HG03575 (cell line): ENCODE results near the gene ZNF805.
"Not testable (repeated sequence)": the region's sequence is repeated elsewhere in the genome, so short reads cannot be mapped to it uniquely, and the experiment has no call there.

Experiments
- ATAC-seq: cut with Tn5 transposase; IDR thresholded peaks from one replicate; pipeline ENCODE4 v1.9.1; 2021; ENCODE audit not compliant: unreplicated experiment, insufficient number of reproducible peaks, low FRiP score; ENCODE audit errors: extremely low read depth

The ZNF805 gene

GRCh38 chr19:57240311-57241090 is at the start of gene ZNF805:
Gene ZNF805 (plus strand): TSS chr19:57240632. CDS start chr19:57240892, 260 bp downstream.
- ATAC-seq: peak; percentile 57

DNA sequence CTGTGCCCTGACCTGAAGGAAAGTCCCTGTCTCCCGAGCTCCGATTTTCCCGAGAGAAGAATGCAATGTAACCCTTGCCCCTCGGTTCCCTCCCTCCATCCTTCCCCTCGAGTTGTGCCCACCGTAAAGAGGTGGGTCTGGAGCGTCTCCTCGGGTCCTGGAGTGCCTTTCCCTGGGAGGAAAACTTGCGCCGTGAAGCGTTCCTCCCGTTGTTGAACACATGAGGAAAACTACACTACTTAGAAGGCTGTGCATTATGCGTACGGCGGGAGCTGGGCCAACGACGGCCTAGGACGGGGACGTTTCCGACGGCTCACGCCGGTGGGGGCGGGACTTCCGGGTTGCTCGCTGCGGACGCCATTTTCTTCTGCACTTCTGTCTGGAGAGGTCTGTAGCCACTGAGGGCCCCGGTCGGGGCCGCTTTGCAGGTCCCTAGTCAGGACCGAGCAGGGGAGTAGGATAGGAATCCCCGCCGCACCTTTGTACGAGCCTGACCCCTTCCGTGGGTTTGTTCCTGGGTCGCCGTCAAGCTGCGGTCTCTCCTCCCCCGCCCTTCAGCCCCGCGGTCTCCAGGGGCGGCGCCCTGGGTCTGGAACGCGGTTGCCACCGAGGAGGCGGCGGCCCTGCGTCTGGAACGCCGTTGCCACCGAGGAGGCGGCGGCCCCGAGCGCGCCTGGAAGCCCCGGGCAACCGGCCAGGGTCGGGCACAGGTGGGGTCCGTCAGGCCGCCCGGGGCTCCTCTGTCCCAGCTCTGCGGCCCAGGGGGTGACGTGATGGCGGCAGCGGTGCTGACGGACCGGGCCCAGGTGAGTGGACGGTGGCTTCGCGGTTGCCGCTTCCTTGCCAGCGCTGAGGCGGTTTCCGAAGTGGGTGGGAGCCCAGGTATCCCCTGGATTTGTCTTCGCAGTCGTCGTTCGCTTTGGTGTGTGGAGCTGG is 49.0 kb upstream of the ZNF805 start, which contains the start of gene ZNF264:
TSS of gene ZNF264 (plus strand) at position 360 of the 936 bp plus-strand sequence. CDS start at position 774, 414 bp downstream.
- no peak for ATAC-seq

DNA sequence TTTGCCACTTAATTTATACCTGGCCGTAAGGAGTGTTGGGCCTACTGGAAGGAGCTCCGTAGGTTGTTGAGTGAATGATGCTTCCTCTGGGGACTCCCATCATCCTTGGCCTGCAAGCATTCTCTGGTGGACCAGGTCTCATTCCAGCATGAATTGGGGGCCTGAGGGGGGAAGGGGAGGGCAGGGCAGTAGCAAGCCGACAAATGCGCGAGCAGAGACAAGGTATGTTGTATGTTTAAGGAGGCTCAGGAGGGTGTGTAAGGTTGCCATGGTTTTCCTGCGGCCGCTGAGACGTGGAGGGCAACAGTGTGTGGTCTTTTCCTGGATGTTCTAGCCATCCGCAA is 48.4 kb upstream of the ZNF805 start:
- no peak for ATAC-seq

DNA sequence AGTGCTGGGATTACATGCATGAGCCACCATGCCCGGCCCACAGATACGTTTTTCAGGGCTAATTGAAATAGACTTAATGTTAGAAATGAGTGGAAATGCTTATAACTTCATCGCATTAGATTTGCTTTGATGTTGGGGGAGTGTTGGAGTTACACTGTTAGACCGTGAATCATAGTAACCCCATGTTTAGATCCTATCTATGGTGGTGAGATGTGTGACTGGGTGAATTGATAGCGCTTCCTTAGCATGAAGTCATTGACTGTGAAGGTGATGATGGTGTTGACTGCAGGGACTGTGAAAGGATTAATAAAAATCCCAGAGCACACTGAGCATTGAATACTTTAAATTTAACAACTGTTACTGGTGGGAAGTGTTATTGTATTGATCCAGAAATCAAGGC is 47.4 kb upstream of the ZNF805 start:
- no peak for ATAC-seq

GRCh38 chr19:57197874-57198273 is 42.6 kb upstream of the ZNF805 start:
- ATAC-seq: not testable (repeated sequence)

GRCh38 chr19:57202160-57202559 is 38.3 kb upstream of the ZNF805 start:
- no peak for ATAC-seq

- no peak for ATAC-seq
Measured at GRCh38 chr19:57210381-57210780, 30.1 kb upstream of the ZNF805 start.

DNA sequence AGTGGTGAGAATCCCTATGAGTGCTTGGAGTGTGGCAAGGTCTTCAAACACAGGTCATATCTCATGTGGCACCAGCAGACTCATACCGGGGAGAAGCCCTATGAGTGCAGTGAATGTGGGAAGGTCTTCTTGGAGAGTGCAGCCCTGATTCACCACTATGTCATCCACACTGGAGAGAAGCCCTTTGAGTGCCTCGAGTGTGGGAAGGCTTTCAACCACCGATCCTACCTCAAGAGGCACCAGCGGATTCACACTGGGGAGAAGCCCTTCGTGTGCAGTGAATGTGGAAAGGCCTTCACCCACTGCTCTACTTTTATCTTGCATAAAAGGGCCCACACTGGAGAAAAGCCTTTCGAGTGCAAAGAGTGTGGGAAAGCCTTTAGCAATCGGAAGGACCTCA is 28.3 kb upstream of the ZNF805 start:
- ATAC-seq: no peak

- no peak for ATAC-seq
Measured at GRCh38 chr19:57227502-57227901, 12.9 kb upstream of the ZNF805 start.

DNA sequence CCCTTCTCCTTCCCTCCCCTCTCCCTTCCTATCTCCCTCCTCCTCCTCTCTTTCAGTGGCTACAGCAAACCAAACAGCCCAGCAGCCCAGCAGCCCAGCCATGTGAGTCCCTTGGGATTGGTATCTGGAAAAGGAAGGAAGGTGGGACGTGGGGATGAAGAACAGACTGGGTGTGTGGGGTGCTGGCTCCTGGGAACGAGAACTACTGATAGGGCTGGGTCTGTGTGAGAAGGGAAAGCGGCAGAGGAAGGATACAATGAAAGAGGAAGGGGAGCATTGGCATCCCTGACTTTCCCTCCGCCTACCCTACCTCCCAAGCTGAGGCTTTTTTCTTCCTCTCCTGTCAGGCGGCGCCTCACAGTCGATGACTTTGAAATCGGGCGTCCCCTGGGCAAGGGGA is 8.7 kb upstream of the ZNF805 start:
- no peak for ATAC-seq

- ATAC-seq: no peak
Measured at GRCh38 chr19:57233207-57233606, 7.2 kb upstream of the ZNF805 start.

- ATAC-seq: no peak
Measured at GRCh38 chr19:57239982-57240310, 486 bp upstream of the ZNF805 start.

- no peak for ATAC-seq
Measured at GRCh38 chr19:57241176-57241575, 744 bp downstream of the ZNF805 start.

DNA sequence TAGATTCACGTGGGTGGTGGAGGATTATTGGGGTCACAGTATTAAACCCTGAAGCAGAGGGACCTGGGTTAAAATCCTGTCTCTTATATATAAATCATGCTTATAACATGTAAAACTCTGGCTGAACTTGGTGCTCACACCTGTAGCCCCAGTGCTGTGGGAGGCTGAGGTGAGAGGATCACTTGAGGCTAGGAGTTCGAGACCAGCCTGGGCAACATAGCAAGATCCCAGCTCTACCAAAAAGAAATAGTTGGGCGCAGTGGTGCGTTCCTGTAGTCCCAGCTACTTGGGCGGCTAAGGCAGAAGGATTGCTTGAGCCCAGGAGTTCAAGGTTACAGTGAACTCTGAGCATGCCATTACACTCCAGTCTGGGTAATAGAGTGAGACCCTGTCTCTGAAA is 2.4 kb downstream of the ZNF805 start:
- ATAC-seq: no peak

GRCh38 chr19:57244513-57244912 is 4.1 kb downstream of the ZNF805 start:
- no peak for ATAC-seq

- ATAC-seq: no peak
Measured at GRCh38 chr19:57245066-57245465, 4.6 kb downstream of the ZNF805 start.

DNA sequence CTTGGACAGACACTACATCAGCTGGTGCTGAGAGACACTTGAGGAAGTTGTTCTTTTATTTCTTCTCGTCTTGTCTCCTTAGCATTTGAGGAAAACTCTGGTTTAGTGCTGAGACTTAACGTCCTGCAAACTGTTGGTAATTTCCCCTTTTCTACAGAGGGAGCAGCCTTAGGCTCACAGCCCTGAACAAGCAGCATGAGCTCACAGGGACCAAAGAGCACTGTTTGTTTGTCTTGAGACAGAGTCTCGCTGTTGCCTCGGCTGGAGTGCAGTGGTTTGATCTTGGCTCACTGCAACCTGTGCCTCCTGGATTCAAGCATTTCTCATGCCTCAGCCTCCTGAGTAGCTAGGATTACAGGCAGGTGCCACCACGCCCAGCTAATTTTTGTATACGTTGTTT is 5.5 kb downstream of the ZNF805 start:
- ATAC-seq: no peak

- no peak for ATAC-seq
Measured at GRCh38 chr19:57248646-57249045, 8.2 kb downstream of the ZNF805 start.

- ATAC-seq: no peak
Measured at GRCh38 chr19:57249329-57249728, 8.9 kb downstream of the ZNF805 start.

- ATAC-seq: not testable (repeated sequence)
Measured at GRCh38 chr19:57253767-57254166, 13.3 kb downstream of the ZNF805 start.
